Transverse colon (tissue), 4 donors: ENCODE measurements around the gene RHOBTB1. TPM values are rescaled to one million over a fixed set of nuclear protein-coding genes. Genes with fewer than 3 reads are reported as not detected.

ENCODE experiments used
- DNase-seq: peaks from one replicate; pipeline ENCODE4 v3.0.0-alpha.2; 2019
- H3K27ac ChIP-seq, 4 donors: fragments of 200-600 bp; sonication (generic); 2 replicates each; pipeline ENCODE4 v1.5.1; 2016 to 2018; ENCODE audit warnings: inconsistent platforms in 4 of 4
- H3K27me3 ChIP-seq: fragments of 200-600 bp; sonication (generic); 2 replicates; pipeline ENCODE4 v1.5.1; 2017; ENCODE audit warnings: inconsistent platforms
- H3K36me3 ChIP-seq, 4 donors: fragments of 200-600 bp; sonication (generic); 2 replicates each; pipeline ENCODE4 v1.5.1; 2017 to 2019; ENCODE audit warnings: inconsistent platforms in 4 of 4
- H3K4me1 ChIP-seq, 4 donors: fragments of 200-600 bp; sonication (generic); 2 replicates each; pipeline ENCODE4 v1.5.1; 2017 to 2020; ENCODE audit warnings: inconsistent platforms in 4 of 4
- H3K4me3 ChIP-seq, 4 donors: fragments of 200-600 bp; sonication (generic); 1 replicate in 1 of 4; 2 replicates in 3 of 4; pipeline versions ENCODE4 v1.5.1 to v1.6.1; 2017 to 2019; ENCODE audit warnings: inconsistent platforms in 4 of 4
- H3K9me3 ChIP-seq, 2 donors: fragments of 200-600 bp; sonication (generic); 2 replicates each; pipeline ENCODE4 v1.5.1; 2017 to 2019; ENCODE audit warnings: inconsistent platforms in 2 of 2
- EP300 ChIP-seq: sonication (generic); formaldehyde crosslinking; IDR thresholded peaks from one replicate; pipeline ENCODE4 v1.6.1; 2017; ENCODE audit warnings: antibody characterized with exemption, low read depth
- POLR2A ChIP-seq: fragments of 450-650 bp; IDR thresholded peaks from one replicate; pipeline ENCODE4 v1.6.1; 2016; ENCODE audit warnings: antibody characterized with exemption, mild to moderate bottlenecking, moderate library complexity
- POLR2AphosphoS5 ChIP-seq, 3 donors: sonication (generic); formaldehyde crosslinking; IDR thresholded peaks; one replicate each; pipeline ENCODE4 v1.6.1; 2016; ENCODE audit warnings: antibody characterized with exemption in 3 of 3
- WGBS, 2 donors: methylation state at CpG; one replicate each; pipeline ENCODE4 v1.1.5; 2018; ENCODE audit warnings: low coverage in 1 of 2; 5-methylcytosine and 5-hydroxymethylcytosine counted together
- in situ Hi-C, 4 donors: fragments of 200-750 bp; cut with MboI; loops; one replicate each; pipeline versions ENCODE4 v1.15.0 to v1.15.1; 2017; ENCODE audit warnings: low sequenced_read_pairs in 3 of 4, low pct_ligation_motif_present in 1 of 4, low pct_unique_long_range_greater_than_20kb in 1 of 4
- intact Hi-C: fragments of 100-400 bp; cut with DNase I; formaldehyde crosslinking; loops from one replicate; pipeline ENCODE4 v1.15.1; 2023; ENCODE audit warnings: low total_unique reads
- total RNA-seq, 4 donors: library from RNA; depleted of rRNA; stranded (reverse); fragments of >200 nt; gene quantifications; one replicate each; pipeline ENCODE4 v1.1.0, GENCODE V29; 2016
- TF ChIP-seq, protein P1 (sequence below), 5 experiments: fragments of 200-600 bp in 3 of 5; fragments of 450-650 bp in 2 of 5; sonication (generic) in 3 of 5; IDR thresholded peaks; 1 replicate in 2 of 5; 2 replicates in 3 of 5; pipeline ENCODE4 v1.5.1; 2016 to 2017; ENCODE audit warnings: antibody characterized with exemption in 5 of 5, inconsistent platforms in 3 of 5, mild to moderate bottlenecking in 2 of 5, moderate library complexity in 1 of 5

The RHOBTB1 gene
- total RNA-seq, 4 donors from 2014 or later, result 4.0 to 13.1 (median 9.0) TPM

DNA sequence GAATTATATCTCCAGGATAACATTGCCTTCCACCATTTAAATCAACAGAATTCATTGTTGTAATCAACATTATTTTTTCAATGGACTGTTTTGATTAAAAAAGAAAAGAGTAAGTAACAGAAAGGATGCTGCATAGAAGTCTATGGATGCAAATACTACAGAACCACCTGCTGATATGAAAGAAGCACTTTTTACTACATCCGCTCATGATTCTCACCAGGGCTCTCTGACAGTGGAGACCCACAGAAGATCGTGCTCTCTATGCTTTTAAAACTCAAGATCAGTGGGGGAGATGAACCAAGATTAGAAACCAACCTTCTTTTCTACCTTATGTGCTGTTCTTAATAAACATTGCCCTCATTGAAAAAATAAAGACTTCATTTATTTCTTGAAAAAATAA lies 24.4 kb downstream of the RHOBTB1 start:
- TF ChIP-seq, protein P1, sequence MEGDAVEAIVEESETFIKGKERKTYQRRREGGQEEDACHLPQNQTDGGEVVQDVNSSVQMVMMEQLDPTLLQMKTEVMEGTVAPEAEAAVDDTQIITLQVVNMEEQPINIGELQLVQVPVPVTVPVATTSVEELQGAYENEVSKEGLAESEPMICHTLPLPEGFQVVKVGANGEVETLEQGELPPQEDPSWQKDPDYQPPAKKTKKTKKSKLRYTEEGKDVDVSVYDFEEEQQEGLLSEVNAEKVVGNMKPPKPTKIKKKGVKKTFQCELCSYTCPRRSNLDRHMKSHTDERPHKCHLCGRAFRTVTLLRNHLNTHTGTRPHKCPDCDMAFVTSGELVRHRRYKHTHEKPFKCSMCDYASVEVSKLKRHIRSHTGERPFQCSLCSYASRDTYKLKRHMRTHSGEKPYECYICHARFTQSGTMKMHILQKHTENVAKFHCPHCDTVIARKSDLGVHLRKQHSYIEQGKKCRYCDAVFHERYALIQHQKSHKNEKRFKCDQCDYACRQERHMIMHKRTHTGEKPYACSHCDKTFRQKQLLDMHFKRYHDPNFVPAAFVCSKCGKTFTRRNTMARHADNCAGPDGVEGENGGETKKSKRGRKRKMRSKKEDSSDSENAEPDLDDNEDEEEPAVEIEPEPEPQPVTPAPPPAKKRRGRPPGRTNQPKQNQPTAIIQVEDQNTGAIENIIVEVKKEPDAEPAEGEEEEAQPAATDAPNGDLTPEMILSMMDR (IDR thresholded peaks at IDR 0.05), result no peak
- TF ChIP-seq POLR2A, result no peak
- TF ChIP-seq EP300, result no peak
- no peak for TF ChIP-seq POLR2AphosphoS5 (IDR thresholded peaks at IDR 0.05)
- intact Hi-C loops (no loop called here), in situ Hi-C loops (no loop called here)
- 86 to 96% methylated on average over 2 of the region's 2 CpGs for WGBS, 2 donors
- no peaks in the 10 kb centered on the region for H3K9me3 ChIP-seq
- H3K36me3 ChIP-seq, result no peaks in the 10 kb centered on the region
- DNase-seq, result no peak
- no peak overlapping the region for H3K4me3 ChIP-seq
- H3K27ac ChIP-seq, result no peak overlapping the region
- H3K27me3 ChIP-seq, result no peaks in the 10 kb centered on the region
- peaks cover 0 to 10% (median 2%) of the 10 kb centered on the region in 4 donors for H3K4me1 ChIP-seq

DNA sequence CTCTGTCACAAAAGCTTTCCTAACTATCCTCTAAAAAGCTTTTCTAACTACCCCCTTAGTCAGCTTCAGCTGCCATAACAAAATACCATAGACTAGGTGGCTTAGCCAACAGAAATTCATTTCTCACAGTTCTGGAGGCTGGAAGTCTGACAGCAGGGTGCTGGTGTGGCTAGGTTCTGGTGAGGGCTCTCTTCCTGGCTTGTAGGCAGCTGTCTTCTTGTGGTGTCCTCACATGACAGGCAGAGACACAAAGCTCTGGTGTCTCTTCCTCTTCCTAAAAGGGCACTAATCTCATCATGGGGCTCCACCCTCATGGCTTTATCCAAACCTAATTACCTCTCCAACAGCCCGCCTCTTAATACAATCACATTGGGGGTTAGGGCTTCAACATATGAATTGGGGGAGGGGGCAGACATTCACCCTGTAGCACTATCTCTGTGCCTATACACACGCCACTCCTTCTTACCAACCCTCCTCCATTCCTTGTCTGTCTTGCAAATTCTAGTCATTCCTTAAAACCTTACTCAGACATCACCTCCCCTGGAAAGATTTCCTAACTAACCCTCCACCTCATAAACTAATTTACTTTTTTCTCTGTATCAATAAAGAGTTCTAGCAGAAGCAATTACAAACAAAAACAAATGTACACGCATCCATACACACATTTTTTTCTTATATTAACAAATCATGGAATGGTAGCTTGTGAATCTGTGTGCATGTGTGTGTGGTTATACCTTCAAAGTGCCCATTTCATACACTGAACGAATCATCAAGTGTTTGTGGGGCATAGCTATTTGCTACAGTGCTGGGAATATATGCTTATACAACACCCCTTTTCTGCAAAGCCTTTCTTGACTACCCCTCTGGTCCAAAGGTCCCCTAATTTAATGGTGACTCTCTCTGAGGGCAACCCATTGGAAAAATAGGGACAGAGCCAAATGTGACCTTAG lies 26.4 kb downstream of the RHOBTB1 start:
- DNase-seq, result no peak
- no peak overlapping the region for H3K27ac ChIP-seq
- 86 to 91% methylated on average over 3 to 4 of the region's 4 CpGs for WGBS, 2 donors
- no peaks in the 10 kb centered on the region for H3K36me3 ChIP-seq
- H3K9me3 ChIP-seq, result no peaks in the 10 kb centered on the region
- no peak overlapping the region for H3K4me3 ChIP-seq
- H3K27me3 ChIP-seq, result no peaks in the 10 kb centered on the region
- TF ChIP-seq, protein P1 (IDR thresholded peaks at IDR 0.05), result no peak
- in situ Hi-C loops, result no loop called here
- intact Hi-C loops, result no loop called here
- H3K4me1 ChIP-seq, result peaks cover 0 to 10% (median 2%) of the 10 kb centered on the region in 4 donors

DNA sequence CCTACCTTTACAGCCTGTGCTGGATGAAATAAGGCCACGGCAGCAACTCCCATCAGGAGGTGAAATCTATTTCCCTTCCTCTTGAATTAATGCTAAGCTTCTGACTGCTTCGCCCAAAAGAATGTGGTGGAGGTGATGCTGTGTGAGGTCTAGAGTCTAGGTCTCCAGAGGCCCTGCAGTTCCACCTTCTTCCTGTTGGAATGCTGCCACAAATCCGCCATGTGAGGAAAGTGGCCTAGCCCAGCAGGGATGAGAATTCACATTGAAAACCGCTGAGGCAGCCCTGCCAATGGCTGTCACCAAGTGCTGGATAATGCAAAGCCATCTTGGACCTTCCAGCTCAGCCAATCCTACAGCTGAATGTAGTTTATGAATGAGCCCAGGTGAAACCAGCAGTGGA lies 28.0 kb downstream of the RHOBTB1 start:
- intact Hi-C loops (no loop called here), in situ Hi-C loops (no loop called here)
- peaks cover 0 to 6% (median under 1%) of the 10 kb centered on the region in 4 donors for H3K4me1 ChIP-seq
- DNase-seq, result no peak
- H3K9me3 ChIP-seq, result no peaks in the 10 kb centered on the region
- H3K36me3 ChIP-seq, result no peaks in the 10 kb centered on the region
- no peak overlapping the region for H3K4me3 ChIP-seq
- TF ChIP-seq, protein P1 (IDR thresholded peaks at IDR 0.05), result no peak
- TF ChIP-seq POLR2AphosphoS5 (IDR thresholded peaks at IDR 0.05) (no peak), POLR2A (no peak), EP300 (no peak)
- 74 to 83% methylated on average over 1 to 4 of the region's 4 CpGs for WGBS, 2 donors
- H3K27ac ChIP-seq, result peak overlapping the region in 2 of 4 donors; percentile 6 to 47
- H3K27me3 ChIP-seq, result no peaks in the 10 kb centered on the region

DNA sequence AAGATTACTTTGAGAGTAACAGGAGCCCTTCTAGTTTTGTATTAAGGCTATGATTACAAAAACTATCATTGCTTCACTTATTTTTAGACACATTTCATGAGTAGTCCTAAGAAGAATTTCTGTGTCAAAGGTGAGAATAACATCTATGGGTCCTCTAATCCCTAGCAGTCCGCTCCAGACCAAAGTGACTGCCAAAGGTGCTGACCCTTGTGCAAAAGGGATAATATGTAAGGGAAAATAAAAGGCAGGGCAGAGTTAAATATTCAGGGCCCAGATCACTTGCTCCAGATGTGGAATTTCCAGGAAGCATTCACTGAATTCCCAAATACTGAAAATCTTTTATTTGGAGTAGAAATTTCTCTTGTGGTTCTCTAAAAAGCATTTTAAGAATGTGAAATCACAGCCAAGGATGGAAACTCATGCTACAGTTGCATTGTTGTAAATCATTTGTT lies 29.3 kb downstream of the RHOBTB1 start:
- DNase-seq, result peak; percentile 44
- H3K27ac ChIP-seq, result peak overlapping the region; percentile 35 to 50 (median 43)
- 63 to 71% methylated on average over 1 of the region's 1 CpG for WGBS, 2 donors

More for the DNA sequence above, 29.3 kb downstream of the RHOBTB1 start:
- intact Hi-C loops (no loop called here), in situ Hi-C loops (no loop called here)
- Histone ChIP-seq H3K27me3 (no peaks in the 10 kb centered on the region), H3K36me3 (no peaks in the 10 kb centered on the region), H3K4me1 (peaks cover 0 to 15% (median 3%) of the 10 kb centered on the region in 4 donors), H3K4me3 (no peak overlapping the region), H3K9me3 (no peaks in the 10 kb centered on the region)
- TF ChIP-seq EP300 (no peak), POLR2A (no peak), POLR2AphosphoS5 (IDR thresholded peaks at IDR 0.05) (peak in 1 of 3 donors; percentile 59)
- TF ChIP-seq, protein P1 (IDR thresholded peaks at IDR 0.05), result no peak
